Thyroid gland (tissue), 4 donors: ENCODE measurements around the gene PPP2R5C.
"Not testable (repeated sequence)": the region's sequence is repeated elsewhere in the genome, so short reads cannot be mapped to it uniquely, and the experiment has no call there.

Experiments
- CTCF ChIP-seq, 6 experiments: fragments of 200-600 bp in 3 of 6; fragments of 450-650 bp in 3 of 6; sonication (generic) in 3 of 6; IDR thresholded peaks; one replicate each; pipeline ENCODE4 v1.5.1; 2016 to 2019; ENCODE audit warnings: antibody characterized with exemption in 6 of 6, mild to moderate bottlenecking in 2 of 6, inconsistent platforms in 1 of 6, moderate library complexity in 1 of 6
- POLR2A ChIP-seq, 2 donors: fragments of 450-650 bp; IDR thresholded peaks; one replicate each; pipeline ENCODE4 v1.6.1; 2017; ENCODE audit warnings: antibody characterized with exemption in 2 of 2, mild to moderate bottlenecking in 2 of 2, moderate library complexity in 1 of 2

GRCh38 chr14:101744382-101744781, 17.1 kb upstream of the PPP2R5C start:
- not testable (repeated sequence) for TF ChIP-seq POLR2A, CTCF (IDR thresholded peaks at IDR 0.05)
